GM21528 (cell line): Measurements from ENCODE around the gene GLP1R.

Experiments
- ATAC-seq: cut with Tn5 transposase; IDR thresholded peaks from one replicate; pipeline ENCODE4 v1.9.1; 2021; ENCODE audit warnings: mild to moderate bottlenecking, moderate library complexity; ENCODE audit not compliant: unreplicated experiment, low FRiP score

Gene GLP1R

GRCh38 chr6:39061182-39061581, 12.6 kb downstream of the GLP1R start:
- no peak for ATAC-seq

DNA sequence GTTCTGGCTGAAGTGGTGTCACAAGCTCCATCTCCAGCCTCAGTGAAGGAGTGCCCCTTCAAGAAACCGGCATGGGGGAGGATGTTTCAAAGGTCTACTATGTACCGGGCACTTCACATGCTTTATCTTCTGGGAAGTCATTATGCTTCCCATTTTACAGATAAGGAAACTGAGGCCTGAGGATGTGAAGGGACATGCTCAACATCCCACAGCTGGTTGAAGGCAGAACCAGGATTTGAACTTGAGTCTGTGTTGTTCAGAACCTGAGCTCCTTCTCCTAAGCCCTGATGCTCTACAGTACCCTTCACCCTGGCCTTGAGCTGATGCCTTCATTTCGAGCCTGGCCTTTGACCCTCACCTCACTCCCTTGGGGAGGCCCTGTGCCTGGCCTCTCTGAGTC, 13.0 kb downstream of the GLP1R start:
- ATAC-seq, result no peak

- no peak for ATAC-seq
Measured at GRCh38 chr6:39062014-39062740, 13.6 kb downstream of the GLP1R start.

DNA sequence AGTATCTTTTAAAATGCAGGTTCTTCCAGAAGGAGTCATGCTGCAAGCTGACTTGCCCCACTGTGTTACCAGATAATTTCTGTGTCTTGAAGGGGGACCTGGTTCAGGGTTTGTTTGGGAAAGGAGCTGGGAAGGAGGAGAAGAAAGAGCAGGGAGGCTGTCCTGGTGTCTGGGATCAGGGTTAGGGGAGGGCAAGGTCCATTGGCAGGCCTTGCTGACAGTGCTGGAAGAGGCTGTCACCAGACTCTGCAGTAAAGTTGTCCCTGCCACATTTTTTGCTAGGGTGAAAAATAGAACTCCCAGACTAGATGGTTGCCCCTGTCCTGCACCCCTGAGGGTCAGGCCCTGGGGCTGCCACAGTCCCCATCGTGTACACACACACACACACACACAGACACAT, 14.9 kb downstream of the GLP1R start:
- no peak for ATAC-seq

- no peak for ATAC-seq
Measured at GRCh38 chr6:39065561-39065960, 17.0 kb downstream of the GLP1R start.

- no peak for ATAC-seq
Measured at GRCh38 chr6:39068391-39068790, 19.8 kb downstream of the GLP1R start.

GRCh38 chr6:39072830-39073229, 24.2 kb downstream of the GLP1R start:
- no peak for ATAC-seq

- no peak for ATAC-seq
Measured at GRCh38 chr6:39073471-39074355, 25.1 kb downstream of the GLP1R start.

DNA sequence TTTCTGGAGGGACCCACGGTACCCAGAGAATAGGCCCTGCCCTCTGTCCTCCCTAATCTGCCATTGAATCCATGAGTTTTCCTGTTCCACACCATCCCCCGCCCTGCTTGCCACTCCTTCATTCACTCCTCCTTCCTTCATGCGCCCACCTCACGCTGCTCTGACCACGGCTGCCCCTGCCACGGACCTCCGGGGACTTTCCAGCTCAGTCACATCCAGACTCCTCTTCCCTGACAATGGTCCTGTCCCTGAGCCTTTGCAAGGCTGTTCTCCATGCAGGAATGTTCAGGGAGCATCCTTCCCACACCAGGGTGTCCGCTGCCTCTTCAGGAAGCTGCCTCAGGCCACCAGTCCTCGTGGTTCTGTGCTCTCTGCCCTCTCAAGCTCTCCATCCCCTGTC, 25.9 kb downstream of the GLP1R start:
- ATAC-seq, result no peak

- no peak for ATAC-seq
Measured at GRCh38 chr6:39075010-39075686, 26.6 kb downstream of the GLP1R start.

DNA sequence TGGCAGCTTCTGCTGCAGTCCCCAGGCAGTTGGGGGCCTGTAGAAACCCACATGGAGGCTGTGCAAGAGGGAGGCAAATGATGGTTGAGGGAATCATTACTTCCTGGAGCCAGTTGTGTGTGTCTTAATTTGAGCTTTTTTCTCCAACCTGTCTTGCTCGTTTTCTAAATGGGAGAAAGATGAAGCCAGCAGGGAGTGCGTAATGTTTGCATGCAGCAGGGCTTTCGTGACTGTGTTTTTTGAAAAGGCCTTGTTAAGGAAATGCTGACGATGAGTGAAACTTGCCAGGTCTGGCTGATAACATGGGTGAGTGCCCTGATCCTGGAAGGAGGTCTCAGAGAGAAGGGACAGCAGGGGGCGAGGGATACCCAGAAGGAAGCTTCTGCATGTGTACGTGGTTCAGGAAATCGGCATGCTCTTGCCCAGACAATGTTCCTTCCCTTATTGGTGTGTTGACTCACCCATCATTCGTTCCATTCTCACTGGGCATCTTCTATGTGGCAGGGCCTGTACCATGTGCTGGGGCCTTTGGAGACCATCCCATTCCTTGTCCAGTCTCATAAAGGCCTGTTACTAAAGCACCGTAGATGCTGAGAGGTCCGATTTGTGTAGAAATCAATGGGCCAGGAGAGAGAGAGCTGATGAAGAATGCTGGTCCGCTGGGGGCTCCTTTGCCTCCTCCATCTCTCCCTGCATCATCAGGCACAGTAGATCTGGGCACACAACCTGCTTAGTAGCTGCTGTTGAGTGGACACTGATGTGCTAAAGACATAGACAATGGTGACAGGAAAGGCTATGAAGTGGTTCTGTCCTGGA, 27.4 kb downstream of the GLP1R start:
- ATAC-seq, result no peak

DNA sequence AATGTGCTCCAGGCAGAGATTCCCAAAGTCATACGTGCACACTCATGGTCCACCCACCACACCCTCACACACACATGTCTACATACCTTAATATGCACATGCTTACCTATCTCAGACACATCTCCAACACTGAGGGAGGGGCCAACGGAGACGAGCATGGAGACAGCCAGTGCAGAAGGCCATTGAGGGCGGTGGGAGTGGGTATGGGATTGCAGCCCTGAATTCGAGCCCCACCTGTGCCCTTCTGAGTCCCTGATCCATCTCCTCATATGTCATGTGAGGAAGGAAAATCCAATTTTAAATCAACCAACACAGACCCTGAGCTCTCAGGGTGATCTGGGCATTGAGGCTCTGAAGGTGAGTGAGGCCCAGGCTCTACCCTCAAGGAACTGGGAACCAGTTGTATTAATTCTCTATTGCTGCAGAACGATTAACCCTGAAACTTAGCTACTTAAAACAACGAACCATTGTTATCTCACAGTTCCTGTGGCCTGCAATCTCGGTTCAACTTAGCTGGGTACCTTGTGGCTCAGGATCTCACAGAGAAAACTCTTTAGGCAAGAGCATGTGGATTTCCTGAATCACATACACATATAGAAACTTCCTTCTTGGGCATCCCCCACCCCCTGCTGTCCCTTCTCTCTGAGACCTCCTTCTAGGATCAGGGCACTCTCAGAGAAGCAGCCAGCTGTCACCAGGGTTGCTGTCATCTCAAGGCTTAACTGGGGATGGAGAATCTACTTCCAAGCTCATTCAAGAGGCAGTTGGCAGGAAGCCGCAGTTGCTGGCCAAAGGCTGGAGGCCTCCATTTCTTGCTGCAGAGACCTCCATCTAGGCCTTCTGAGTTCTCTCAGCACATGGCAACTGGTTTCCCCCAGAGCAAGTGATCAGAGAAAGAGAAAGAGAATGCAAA, 28.3 kb downstream of the GLP1R start:
- ATAC-seq, result no peak

DNA sequence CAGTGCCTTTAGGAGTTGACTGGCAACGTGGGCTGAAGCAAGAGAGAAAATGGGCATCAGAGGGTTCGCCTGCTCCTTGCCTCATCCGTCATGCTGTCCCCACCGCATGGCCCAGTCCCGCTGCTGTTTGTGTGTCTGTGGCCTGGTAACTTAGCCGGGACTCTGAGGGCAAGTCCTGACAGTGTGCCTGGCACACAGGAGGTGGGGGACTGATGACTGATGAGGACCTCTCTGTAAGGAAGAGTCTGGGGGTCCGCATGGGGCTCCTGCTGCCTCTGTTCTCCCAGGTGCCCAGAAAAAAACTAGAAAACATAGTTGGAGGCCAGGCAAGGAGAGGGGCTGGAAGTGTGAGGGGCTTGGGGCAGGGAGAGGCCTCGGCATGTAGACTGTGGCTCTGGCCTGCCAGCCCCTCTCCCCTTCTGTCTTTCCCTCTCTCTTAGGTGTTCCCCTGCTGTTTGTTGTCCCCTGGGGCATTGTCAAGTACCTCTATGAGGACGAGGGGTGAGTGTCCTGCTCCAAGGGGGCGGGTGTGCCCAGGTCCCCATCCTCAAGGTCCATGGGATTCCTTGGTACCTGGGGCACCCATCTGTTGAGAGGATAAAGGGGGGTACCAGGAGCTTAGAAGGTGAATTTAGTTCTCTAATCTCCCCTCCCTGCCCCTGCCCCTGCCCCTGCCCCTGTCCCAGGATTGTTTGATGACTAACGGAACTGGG, 29.5 kb downstream of the GLP1R start:
- ATAC-seq, result no peak

DNA sequence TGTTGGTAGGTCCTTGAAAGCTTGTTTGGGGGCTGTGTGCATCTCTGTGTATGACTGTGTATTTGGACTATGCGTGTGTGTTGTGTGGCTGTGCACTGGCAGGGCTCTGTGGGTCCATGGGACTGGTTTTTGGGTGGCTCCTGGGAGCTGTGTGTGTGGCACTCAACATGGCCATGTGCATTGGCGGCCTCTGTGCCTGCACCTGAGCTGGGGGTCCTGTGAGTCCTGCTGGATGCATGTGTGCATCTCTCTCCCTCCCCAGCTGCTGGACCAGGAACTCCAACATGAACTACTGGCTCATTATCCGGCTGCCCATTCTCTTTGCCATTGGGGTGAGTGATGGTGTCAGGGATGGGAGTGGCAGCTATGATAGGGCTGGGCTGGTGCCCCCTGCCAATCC, 30.1 kb downstream of the GLP1R start:
- no peak for ATAC-seq

DNA sequence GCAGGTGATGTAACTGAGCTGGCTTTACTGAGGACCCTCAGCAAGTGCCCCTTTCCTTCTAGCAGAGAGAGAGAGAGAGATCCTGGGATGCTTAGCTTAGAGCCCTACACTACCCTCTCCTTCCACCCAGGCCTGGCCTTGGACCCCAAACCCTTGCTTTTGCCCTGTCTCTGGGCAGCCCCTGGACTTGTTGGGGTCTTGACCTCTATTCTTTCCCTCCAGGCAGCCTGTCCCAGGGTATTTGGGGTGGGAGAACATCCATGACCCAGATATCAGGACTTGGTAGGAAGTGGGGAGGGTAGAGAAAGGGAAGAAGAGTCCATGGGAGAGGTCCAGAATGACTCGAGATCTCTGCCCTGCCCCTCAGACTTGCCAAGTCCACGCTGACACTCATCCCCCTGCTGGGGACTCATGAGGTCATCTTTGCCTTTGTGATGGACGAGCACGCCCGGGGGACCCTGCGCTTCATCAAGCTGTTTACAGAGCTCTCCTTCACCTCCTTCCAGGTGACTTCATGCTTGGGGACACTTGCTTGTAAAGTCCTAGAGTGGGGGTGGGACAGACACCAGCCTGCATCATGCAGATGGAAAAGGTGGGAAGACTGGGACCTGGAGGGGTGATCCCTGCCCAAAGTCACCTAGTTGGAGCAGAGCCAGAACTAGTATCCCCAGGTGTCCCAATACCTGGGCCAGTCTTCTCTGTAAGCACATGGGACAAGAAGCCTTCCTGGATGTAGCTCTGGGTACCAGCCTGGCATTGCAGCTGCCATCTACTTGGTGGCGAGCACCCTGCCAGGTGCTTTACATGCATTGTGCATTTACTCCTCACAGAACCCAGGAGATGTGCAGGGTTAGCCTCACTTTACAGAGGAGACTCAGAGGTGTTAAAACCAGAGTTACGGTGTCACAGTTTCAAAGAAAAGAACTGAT, 30.9 kb downstream of the GLP1R start:
- ATAC-seq, result no peak

GRCh38 chr6:39080246-39080875, 31.8 kb downstream of the GLP1R start:
- ATAC-seq, result no peak

DNA sequence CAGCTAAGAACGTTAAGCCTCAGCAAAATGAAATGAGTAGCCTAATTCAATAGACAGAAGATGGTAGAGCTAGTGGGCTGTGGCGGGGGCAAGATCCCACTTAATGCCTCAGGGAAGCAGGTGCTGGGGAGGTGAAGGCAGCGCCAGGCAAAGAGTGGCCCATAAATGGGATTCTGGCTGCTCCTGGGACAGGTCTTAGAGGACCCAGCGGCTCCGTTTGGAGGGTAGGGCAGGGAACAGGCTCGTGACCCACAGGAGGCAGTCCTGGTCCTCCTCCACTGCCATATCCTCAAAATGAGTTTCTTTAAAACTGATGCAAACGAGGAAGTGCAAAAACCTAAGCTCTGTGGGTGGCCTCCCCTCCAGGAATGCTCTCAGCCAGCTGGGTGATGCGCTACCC, 33.7 kb downstream of the GLP1R start:
- ATAC-seq, result no peak
